GM12864 (cell line): Measurements from ENCODE around the gene CDC40.

Source experiments
- DNase-seq: peaks from one replicate; pipeline ENCODE4 v3.0.0-alpha.2; 2011; ENCODE audit warnings: low read depth
- H3K4me3 ChIP-seq: 2 replicates; pipeline ENCODE4 v1.5.1; 2011; ENCODE audit warnings: mild to moderate bottlenecking, low read depth, low read length, control low read depth
- CTCF ChIP-seq: IDR thresholded peaks from 2 replicates; pipeline ENCODE4 v1.5.1; 2011; ENCODE audit warnings: low read depth, mild to moderate bottlenecking, moderate library complexity, low read length, control low read depth, inconsistent platforms; ENCODE audit errors: missing control alignments

The CDC40 gene

DNA sequence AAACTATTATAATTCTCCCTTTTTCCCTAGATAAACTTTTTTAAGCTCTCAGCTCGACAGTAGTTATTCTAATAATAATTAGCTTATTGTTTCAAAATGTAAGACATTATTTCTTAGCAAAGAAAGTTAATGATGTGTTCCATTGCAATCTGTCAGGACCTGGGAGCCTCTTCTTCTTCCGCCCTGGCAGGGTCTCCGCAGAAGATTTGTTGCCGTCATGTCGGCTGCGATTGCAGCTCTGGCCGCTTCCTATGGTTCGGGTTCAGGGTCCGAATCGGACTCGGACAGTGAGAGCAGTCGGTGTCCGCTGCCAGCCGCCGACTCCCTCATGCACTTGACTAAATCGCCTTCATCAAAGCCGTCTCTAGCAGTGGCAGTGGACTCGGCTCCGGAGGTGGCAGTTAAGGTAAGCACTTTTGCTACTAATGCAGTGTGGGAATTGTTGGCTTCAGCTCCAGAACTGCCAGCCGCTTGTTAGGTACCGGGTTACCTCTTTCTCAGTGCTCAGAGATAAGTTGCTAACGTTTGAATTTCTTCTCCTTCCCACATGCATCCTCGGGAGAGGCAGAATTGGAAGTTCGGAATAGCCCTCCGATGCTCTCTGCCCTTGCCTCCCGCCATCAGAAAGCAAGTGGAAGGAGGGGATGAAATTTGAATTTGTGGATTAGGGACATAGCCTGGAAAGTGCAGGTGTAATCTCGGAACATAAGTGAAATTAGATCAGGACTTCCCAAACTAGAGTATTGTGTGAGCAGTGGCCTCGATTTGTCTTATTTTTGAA, at the start of gene CDC40:
CDC40 (plus strand) TSS at position 200 of the 781 bp plus-strand sequence; CDS start at position 218, 18 bp downstream.
- DNase-seq, result no peak
- TF ChIP-seq CTCF, result no peak

GRCh38 chr6:110137924-110138887, 42.0 kb upstream of the CDC40 start:
- no peak for TF ChIP-seq CTCF
- DNase-seq, result no peak
- H3K4me3 ChIP-seq, result no peak overlapping the region

More for the DNA sequence above, at the start of gene CDC40:
- peak within 1 kb of the TSS; percentile 85 for H3K4me3 ChIP-seq

GRCh38 chr6:110139052-110139451, 41.2 kb upstream of the CDC40 start:
- no peak for TF ChIP-seq CTCF
- DNase-seq, result no peak
- no peak overlapping the region for H3K4me3 ChIP-seq

DNA sequence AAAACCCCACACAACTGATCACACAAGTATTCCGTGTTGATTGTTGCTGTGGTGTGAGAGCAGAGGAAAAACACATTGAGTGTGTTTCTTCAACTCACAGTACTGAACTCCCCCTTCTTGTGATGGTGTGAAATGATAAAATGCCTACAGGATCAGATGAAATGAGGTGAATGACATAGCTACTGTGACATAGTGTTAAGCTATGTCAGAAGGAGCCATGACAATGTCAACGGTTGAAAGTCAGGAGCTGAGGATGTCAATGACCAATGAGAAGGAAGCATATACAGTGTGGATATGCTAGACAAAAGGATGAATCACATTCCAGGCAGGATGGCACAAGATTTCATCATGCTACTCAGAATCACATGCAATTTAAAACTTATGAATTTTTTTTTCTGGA, 39.6 kb upstream of the CDC40 start:
- no peak for DNase-seq
- H3K4me3 ChIP-seq, result no peak overlapping the region
- TF ChIP-seq CTCF, result no peak

- no peak for TF ChIP-seq CTCF
- no peak overlapping the region for H3K4me3 ChIP-seq
- DNase-seq, result no peak
Measured at GRCh38 chr6:110147870-110148269, 32.4 kb upstream of the CDC40 start.

GRCh38 chr6:110158479-110158878, 21.7 kb upstream of the CDC40 start:
- H3K4me3 ChIP-seq, result no peak overlapping the region
- DNase-seq, result no peak
- no peak for TF ChIP-seq CTCF
